Measurements from ENCODE around the gene SRRM1.

Gene SRRM1, protein sequence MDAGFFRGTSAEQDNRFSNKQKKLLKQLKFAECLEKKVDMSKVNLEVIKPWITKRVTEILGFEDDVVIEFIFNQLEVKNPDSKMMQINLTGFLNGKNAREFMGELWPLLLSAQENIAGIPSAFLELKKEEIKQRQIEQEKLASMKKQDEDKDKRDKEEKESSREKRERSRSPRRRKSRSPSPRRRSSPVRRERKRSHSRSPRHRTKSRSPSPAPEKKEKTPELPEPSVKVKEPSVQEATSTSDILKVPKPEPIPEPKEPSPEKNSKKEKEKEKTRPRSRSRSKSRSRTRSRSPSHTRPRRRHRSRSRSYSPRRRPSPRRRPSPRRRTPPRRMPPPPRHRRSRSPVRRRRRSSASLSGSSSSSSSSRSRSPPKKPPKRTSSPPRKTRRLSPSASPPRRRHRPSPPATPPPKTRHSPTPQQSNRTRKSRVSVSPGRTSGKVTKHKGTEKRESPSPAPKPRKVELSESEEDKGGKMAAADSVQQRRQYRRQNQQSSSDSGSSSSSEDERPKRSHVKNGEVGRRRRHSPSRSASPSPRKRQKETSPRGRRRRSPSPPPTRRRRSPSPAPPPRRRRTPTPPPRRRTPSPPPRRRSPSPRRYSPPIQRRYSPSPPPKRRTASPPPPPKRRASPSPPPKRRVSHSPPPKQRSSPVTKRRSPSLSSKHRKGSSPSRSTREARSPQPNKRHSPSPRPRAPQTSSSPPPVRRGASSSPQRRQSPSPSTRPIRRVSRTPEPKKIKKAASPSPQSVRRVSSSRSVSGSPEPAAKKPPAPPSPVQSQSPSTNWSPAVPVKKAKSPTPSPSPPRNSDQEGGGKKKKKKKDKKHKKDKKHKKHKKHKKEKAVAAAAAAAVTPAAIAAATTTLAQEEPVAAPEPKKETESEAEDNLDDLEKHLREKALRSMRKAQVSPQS

DNA sequence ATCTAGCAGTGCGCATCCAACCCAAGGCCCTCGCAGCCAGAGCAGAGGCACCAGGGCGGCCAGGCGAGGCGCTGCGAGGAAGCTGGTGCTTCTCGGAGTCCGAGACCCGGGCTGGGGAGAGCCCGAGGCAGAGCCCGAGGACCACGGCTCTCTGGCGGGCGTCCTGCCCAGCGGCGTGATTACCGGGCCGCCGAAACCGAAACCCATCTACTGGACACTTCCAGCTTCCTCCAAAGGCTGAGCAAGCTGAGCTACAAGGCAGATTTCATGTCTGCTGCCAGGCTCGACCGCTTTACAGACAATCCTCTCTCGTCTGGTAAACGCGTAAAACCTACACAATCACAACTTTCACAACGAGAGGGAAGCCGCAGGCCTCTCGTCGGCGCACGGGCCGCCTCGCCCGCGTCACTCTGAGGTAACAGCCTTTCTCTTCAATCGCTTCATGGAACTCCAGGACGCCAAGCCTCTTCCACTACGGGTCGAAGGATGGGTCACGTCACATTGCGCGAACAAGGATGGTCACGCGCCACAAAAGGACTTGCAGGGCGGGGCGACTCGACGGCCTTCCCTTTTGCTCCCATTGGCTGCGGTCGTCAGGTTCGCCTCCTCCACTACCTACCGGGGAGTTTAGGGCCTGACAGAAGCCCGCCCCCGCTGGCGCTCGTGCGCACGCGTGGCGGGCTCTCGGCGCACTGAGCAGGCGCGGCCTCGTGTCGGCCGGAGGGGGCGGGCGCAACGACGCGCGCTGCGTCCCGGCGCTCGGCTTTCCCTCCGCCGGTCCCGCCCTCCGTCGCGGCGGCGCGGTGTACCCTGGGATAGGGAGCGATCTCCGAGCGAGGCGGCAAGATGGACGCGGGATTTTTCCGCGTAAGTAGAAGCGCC is at the start of gene SRRM1:
SRRM1 (plus strand) TSS at position 822 of the 882 bp plus-strand sequence; CDS start at position 847, 25 bp downstream.
- peak; percentile 94 for DNase-seq (ENCODE audit: low read depth)

DNA sequence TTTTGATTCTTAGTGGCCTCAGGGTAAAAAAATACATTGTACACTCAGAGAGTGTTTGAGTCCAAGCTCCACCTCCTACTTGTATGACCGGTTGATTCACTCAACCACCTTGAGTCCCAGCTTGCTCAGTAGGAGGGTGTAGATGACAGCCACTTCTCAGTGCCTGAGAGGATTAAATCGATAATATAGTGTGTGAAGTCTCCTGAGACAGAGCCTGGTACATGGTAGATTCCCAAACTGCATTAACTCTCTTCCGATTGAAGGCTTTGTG is 48.8 kb upstream of the SRRM1 start:
- DNase-seq (ENCODE audit: low read depth), result no peak

DNA sequence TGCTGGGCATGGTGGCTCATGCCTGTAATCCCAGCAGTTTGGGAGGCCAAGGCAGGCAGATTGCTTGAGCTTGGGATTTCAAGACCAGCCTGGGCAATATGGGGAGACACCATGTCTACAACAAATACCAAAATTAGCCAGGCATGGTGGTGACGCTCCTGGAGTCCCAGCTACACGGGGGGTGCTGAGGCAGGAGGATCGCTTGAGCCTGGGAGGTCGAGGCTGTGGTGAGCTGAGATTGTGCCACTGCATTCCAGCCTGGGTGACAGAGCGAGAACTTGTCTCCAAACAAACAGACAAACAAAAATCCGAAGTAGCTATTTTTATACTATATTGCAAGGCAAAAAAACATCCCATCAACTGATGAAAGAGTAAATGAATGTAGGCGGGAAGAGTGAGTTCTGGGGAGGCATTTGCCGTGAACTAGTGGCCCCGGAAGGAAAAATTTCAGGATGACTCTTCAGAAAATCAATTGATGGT is 46.7 kb upstream of the SRRM1 start:
- no peak for DNase-seq (ENCODE audit: low read depth)

DNA sequence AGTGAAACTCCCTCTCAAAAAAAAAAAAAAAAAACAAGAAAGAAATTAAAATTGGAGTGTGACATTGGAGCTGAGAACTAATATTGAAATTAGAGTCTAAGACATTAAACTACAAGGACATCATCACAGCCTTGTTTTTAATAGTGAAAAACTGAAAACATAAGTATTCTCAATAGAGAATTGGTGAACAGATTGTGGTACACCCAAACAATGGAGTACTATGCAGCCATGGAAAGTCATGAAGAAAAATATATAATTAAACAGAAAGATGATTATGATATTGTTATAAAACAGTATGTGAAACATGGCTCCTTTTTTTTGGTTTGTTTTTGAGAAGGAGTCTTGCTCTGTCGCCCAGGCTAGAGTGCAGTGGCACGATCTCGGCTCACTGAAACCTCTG is 43.8 kb upstream of the SRRM1 start:
- DNase-seq (ENCODE audit: low read depth), result no peak

DNA sequence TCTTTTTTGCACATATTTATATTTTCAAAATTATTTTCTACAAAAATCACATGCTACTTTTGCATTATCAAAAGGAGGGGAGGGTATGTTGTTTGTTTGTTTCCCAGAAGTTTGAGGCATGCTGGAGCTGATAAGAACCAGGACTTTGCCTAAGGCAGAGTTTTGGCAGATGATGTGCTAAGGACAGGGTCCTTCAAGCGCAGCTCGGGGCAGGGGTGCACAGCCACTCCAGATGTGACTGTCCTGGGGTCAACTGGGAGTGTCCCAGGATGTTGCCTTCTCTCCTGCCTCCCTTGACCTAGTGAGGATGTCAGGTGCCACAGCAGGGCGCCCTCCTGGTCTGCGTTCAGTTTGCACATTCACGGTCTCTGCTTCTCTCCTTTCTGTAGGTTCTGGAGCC is 42.6 kb upstream of the SRRM1 start:
- no peak for DNase-seq (ENCODE audit: low read depth)

DNA sequence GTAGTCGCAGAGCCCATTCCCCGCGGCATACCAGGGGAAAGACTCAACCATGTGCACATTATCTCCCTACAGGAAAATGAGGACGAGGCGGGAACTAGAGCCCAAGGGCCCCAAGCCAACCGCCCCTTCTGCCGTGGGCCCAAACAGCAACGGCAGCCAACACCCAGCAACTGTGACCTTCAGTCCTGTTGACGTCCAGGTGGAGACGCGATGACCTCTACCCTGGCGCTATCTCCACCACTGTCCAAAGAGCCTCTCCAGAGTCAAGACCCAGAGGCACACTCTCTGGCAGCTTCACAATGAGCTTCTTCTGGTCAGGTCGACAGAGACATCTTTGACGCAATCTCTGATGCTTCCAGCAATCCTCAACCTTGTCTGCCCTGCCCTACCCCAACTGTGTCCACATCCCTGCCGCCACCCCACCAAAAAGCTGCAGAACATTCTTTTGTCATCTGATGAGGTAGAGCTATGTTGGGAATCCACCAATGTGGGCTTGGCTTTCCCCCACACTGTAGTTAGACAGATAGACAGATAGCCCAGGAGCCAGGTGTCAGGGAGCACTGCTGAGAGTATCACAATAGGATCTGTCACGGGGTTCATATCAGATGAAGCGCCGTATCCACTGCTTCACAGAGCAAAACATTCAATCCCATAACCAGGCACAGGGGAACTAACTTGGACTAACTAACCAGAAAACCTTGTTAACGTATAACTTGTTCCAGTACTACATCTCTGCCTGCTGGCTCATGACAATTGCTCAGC is 37.4 kb upstream of the SRRM1 start:
- no peak for DNase-seq (ENCODE audit: low read depth)

DNA sequence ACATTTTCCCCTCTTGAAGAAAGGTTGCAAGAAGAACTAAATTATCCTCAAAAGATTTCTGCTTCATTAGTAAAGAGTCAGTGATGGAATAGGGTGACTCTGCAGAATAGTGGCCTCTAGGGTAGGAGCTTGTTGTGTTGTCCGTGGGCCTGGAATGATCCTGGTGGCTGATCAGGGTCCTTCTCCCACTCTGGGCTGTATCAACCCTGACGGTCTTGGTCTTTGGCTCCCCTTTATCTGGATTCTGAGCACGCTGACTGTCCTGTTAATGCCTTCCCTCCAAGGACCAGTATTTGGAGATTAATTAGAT is 36.9 kb upstream of the SRRM1 start:
- no peak for DNase-seq (ENCODE audit: low read depth)

DNA sequence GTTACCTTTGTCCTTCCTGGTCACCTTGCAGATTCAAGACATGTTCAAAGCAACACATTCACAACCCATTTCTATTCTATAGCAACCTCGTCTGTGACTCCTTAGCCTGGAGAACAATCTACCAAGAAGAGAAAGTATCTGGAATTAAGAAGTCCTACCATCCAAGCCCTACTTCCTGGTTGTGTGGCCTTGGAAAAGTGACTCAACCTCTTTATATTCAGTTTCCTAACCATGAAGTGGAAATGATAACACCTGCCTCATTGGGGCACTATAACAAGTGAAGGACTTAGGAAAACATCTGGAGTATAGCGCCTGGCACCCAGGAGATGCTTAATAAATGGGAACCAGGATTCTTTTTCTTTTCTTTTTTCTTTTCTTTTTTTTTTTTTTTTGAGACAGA is 36.5 kb upstream of the SRRM1 start:
- no peak for DNase-seq (ENCODE audit: low read depth)

DNA sequence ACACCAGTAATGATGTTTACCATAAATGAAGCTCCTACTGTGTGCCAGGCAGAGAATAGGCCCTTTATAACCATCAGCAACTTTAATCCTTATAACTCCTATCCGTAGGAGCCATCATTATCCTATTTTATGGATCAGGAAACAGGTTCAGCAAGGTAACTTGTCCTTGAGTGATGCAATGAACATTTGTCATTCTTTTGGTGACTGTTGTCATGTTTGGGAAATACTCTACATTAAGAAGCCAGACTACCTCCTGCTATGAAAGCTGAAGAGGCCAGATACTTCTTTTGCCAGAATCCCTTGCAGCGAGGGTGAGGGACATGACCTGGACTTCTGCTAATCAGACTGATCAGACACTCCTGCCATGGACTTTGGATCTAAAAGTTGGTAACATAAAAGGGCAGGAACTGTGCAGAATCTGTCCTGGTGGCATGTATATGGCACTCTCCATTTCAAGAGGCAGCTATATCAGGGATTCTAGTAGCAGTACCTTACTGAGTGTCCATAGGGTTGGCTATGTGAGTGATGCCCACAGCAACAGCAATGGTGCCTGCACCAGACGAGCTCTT is 33.1 kb upstream of the SRRM1 start:
- no peak for DNase-seq (ENCODE audit: low read depth)

DNA sequence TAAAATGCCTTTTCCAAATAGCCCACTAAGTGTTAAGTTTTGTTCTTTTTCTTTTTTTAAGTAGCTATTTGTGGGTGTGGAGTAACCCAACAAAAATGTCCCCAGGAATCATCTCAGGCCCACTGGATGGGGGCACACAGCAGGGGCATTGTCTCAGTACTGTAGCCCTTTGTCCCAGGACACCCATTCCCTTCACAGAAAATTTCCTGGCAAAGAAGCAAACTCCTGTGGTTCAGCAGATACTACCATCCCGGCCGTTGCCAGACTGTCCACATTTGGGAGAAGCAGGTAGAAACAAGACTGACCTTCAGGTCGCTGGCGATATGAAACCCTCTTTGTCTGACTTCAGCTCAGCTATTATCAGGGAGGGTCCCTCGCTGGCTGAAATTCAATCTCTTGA is 23.7 kb upstream of the SRRM1 start:
- no peak for DNase-seq (ENCODE audit: low read depth)

DNA sequence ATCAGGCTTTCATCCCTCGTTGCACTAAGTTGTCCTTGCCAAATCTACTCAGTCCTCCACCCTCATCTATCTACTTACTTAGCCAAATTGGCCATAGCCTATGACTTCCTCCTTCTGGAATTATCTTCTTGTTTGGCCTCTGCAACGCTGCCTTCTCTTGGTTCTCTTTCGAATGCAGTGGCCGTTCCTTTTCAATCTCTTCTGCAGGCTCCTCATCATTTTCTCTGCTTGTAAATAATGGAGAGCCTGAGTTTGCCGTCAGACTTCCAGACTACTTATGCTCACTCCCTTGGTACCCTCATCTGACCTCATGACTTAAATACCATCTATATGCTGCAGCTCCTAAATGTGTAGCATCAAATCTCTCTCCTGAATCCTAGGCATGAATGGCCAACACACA is 22.4 kb upstream of the SRRM1 start:
- no peak for DNase-seq (ENCODE audit: low read depth)

DNA sequence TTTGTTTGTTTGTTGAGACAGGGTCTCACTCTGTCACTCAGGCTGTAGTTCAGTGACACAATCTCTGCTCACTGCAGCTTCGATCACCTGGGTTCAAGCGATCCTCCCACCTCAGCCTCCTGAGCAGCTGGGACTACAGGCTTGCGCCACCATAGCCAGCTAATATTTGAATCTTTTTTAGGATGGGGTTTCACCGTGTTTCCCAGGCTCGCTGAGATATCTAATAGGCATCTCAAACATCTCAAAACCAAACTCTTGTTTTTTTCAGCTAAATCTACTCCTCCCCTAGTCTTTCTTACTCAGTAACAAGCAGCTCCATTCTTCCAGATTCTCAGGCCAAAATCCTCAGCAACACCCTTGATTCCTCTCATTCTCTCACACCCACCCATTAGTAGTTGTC is 22.0 kb upstream of the SRRM1 start:
- no peak for DNase-seq (ENCODE audit: low read depth)

DNA sequence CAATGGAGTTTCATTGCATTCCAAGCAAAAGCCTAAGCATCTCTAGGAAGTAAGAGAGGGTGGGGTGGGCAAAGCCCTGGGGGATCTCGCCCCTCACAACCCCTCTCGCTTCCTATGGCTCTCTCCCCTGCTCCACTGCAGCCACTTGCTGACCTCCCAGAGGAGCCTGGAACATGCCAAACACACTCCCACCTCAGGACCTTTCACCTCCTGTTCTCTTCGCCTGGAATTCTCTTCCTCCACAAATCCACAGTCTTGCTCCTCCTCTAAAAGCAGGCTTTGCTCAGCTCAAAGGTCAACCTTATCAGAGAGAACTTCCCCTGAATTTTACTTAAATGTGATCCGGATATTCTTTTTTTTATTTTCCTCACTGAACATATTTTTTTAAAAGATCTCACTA is 20.9 kb upstream of the SRRM1 start:
- no peak for DNase-seq (ENCODE audit: low read depth)

DNA sequence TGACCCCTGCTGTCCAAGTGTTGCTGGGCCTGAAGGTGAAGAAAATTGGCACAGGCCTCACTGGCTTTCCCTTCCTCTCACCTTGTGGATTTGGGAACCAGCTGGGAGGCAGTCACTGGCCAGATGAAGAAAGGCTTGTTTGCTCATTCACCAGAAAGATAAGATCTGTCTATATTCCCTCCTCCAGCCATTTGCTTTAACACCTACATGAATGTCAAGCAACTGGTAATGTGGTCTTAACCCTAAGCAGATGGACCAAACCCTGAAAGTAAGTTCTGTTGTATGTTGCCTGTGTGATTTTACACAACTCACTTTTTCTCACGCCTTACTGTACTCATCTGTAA is 10.3 kb upstream of the SRRM1 start:
- DNase-seq (ENCODE audit: low read depth), result no peak

DNA sequence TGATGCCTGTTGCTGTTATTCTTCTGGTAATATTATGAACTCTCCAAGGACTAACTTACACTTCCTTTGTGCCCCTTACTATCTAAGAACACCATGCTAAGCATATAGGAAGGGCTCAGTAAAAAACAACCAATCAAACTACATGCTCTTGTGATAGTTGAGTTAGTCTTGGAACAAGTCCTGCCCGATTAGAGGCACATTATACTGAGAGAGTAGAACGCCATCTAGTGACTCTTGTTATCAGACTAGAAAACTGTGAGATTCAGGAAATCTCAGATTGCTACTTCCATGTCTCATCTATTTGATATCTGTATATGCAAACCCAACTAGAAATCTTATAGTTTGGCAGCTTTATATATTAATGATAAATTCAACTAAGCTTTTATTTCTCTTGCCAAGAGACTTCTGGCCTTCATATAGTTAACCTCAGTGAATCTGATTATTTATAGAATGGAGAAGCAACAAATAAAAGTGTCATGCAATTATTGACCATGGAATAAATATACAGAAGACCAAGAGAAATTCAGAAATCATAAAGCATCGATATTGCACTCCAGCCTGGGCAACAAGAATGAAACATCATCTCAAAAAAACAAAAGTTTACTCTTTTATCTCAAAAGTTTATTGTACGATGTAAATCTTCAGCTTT is 7.8 kb upstream of the SRRM1 start:
- no peak for DNase-seq (ENCODE audit: low read depth)

DNA sequence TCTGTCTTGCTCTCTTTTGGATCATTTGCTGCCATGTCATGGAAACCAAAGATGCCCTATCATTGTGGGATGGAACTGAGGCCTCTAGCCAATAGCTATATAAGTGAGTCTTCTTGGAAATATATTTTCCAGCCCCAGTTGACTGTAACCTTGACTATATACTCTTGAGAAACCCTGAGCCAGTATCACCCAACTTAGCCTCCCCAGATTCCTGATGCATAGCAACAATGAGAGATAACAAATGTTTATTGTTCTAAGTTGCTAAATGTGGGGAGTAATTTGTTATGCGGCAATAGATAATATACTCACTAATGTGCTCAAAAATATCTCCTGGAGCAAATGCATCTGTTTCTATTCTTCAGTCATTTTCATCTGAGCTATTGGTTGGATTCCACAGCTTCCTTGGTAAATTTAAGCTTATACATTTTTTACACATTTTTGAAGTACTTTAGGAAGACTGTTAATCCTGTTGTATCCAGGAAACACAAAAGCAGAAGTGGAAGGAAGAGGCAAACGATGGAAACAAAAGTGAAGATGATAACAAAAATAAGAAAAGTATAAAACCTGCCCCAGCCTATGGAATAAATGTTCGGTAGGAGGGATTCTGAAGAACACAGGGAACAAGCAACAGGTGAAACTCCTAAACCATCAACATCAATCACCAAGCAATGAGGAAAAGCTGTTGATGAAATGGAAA is 6.3 kb upstream of the SRRM1 start:
- no peak for DNase-seq (ENCODE audit: low read depth)

DNA sequence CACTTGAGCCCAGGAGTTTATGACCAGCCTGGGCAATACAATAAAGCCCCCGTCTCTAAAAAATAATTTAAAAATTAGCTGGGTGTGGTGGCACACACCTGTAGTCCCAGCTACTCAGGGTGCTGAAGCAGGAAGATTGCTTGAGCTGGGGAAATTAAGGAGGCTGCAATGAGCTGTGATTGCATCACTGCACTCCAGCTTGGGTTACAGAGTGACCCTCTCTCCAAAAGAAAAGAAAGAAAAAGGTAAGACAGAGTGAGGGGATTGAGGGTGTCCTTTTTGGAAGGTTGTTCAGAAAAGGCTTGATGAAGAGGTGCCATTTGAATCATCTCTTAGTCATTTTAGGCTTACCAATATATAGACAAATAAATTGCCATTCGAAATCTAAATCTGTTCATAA is 4.0 kb upstream of the SRRM1 start:
- no peak for DNase-seq (ENCODE audit: low read depth)

DNA sequence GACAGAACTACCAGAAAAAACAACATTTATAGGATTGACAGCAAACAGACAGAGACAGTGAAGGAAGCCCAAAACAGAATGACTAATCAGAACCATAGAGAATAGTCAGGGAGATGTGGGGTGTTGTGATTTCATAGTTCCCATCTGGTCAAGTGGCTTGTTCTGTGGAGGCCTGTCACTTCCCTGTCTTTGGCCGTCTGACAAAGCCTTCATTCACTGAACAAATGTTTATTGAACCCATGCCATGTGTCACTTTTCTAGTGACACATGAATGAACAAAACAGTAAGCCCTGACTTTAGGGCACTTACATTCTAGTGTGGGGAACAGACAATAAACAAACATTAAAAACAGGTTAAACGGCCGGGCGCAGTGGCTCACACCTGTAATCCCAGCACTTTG is 3.2 kb upstream of the SRRM1 start:
- DNase-seq (ENCODE audit: low read depth), result no peak

DNA sequence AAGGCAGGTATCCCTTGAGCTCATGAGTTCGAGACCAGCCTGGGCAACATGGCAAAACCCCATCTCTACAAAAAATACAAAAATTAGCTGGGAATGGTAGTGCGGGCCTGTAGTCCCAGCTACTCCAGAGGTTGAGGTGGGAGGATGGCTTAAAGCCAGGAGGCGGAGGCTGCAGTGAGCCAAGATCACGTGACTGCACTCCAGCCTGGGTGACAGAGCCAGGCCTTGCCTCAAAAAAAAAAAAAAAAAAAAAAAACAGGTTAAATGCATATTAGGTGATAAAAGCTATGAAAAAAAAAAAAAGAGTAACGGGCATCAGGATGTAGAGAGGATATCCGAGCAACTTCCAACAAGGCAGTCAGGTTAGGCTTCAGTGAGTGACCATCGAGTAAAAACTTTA is 2.8 kb upstream of the SRRM1 start:
- DNase-seq (ENCODE audit: low read depth), result no peak

DNA sequence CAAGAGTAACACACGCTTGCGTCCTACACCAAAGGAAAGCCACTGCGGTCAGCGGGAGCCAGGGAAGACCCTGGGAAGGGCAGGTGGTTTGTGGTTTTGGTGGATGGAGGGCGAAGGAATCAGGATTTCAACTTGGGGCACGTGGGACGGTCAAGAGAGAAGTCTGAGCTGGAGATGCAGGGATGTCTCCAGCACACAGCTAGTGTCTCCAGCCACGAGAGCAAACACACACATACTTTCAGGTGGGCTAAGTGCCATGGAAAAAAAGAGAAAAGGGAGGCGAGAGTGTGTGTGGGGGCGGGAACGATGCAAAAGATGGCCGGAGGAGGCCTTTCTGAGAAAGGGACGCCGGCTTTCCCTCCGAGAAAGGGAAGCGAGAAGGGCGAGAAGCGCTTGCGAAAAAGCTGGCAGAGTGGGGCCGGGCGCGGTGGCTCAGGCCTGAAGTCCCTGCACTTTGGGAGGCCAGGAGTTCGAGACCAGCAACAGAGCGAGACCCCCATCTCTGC is 1.4 kb upstream of the SRRM1 start:
- DNase-seq (ENCODE audit: low read depth), result peak; percentile 18

Data from stimulated activated CD8-positive, alpha-beta memory T cell treated with anti-CD3 and anti-CD28 coated beads, Interleukin-15, amount 100 ng/mL, for 1 hour (primary cell).